Brain microvascular endothelial cell (primary cell): ENCODE measurements around the gene USP13.

ENCODE experiments used
- DNase-seq: peaks from one replicate; pipeline ENCODE4 v3.0.0-alpha.2; 2020
- H3K27ac ChIP-seq: fragments of 250-450 bp; sonication (Bioruptor Pico); 2 replicates; pipeline ENCODE4 v1.5.1; 2020; ENCODE audit warnings: mild to moderate bottlenecking, moderate library complexity
- H3K27me3 ChIP-seq: fragments of 250-450 bp; sonication (Bioruptor Pico); replicated peaks from 2 replicates; pipeline ENCODE4 v1.5.1; 2020; ENCODE audit warnings: mild to moderate bottlenecking
- H3K36me3 ChIP-seq: fragments of 250-450 bp; sonication (Bioruptor Pico); replicated peaks from 2 replicates; pipeline ENCODE4 v1.5.1; 2020; ENCODE audit warnings: mild to moderate bottlenecking
- H3K4me3 ChIP-seq: 2 replicates; pipeline ENCODE4 v1.5.1; 2011; ENCODE audit warnings: low read depth, mild to moderate bottlenecking, control low read depth, low read length, moderate library complexity
- in situ Hi-C: cut with HindIII; loops from 2 replicates; pipeline ENCODE4 v1.10.0; 2017; ENCODE audit warnings: low sequenced_read_pairs, low pct_ligation_motif_present
- TF ChIP-seq, protein P1 (sequence below): IDR thresholded peaks from 2 replicates; pipeline ENCODE4 v1.5.1; 2011; ENCODE audit warnings: low read depth, mild to moderate bottlenecking, moderate library complexity, low read length, control low read depth, inconsistent platforms; ENCODE audit errors: missing control alignments

USP13 gene

DNA sequence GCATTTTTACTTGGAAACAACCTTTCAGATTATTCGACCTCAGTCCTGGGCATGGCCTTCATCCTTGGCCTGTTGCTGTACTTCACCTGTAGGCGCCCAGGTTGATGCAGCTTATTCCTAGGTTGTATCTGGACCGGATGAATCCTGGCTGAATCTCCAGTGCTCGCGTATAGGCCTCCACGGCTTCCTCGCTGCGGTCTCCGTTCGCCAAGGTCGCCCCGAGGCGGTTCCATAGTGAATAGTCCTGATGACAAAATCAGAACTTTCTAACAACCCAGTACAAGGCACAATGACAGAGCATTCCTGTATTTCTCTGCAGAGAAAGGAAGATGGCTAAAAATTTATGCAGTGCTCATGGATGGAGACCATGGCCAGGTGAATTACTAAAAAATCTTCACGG, 154.7 kb downstream of the USP13 start:
- Histone ChIP-seq H3K27me3 (no peaks in the 10 kb centered on the region), H3K4me3 (no peak overlapping the region), H3K27ac (no peak overlapping the region), H3K36me3 (no peaks in the 10 kb centered on the region)
- in situ Hi-C loops: no loop called here
- TF ChIP-seq, protein P1, sequence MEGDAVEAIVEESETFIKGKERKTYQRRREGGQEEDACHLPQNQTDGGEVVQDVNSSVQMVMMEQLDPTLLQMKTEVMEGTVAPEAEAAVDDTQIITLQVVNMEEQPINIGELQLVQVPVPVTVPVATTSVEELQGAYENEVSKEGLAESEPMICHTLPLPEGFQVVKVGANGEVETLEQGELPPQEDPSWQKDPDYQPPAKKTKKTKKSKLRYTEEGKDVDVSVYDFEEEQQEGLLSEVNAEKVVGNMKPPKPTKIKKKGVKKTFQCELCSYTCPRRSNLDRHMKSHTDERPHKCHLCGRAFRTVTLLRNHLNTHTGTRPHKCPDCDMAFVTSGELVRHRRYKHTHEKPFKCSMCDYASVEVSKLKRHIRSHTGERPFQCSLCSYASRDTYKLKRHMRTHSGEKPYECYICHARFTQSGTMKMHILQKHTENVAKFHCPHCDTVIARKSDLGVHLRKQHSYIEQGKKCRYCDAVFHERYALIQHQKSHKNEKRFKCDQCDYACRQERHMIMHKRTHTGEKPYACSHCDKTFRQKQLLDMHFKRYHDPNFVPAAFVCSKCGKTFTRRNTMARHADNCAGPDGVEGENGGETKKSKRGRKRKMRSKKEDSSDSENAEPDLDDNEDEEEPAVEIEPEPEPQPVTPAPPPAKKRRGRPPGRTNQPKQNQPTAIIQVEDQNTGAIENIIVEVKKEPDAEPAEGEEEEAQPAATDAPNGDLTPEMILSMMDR: no peak
- DNase-seq: no peak

DNA sequence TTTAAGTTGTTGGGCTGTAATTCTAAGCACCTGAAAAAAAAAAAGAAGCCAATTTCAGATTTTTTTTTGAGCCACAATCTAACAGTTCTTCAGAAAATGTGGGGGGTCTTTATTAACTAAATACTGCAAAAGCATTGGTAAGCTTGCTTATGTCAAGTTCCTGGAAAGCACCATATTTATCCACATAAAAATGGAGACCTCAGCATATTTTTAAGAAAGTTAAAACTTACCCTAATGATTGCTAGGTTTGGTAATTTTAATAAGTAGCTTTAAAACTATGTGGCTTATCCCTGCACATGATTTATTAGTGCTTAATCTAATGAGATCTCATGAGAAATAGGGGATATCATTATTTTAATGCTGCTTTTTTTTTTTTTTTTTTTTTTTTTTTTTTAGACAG, 156.8 kb downstream of the USP13 start:
- in situ Hi-C loops: no loop called here
- H3K36me3 ChIP-seq: no peaks in the 10 kb centered on the region
- no peak overlapping the region for H3K4me3 ChIP-seq
- no peak for DNase-seq
- no peak overlapping the region for H3K27ac ChIP-seq
- H3K27me3 ChIP-seq: no peaks in the 10 kb centered on the region
- TF ChIP-seq, protein P1: no peak

DNA sequence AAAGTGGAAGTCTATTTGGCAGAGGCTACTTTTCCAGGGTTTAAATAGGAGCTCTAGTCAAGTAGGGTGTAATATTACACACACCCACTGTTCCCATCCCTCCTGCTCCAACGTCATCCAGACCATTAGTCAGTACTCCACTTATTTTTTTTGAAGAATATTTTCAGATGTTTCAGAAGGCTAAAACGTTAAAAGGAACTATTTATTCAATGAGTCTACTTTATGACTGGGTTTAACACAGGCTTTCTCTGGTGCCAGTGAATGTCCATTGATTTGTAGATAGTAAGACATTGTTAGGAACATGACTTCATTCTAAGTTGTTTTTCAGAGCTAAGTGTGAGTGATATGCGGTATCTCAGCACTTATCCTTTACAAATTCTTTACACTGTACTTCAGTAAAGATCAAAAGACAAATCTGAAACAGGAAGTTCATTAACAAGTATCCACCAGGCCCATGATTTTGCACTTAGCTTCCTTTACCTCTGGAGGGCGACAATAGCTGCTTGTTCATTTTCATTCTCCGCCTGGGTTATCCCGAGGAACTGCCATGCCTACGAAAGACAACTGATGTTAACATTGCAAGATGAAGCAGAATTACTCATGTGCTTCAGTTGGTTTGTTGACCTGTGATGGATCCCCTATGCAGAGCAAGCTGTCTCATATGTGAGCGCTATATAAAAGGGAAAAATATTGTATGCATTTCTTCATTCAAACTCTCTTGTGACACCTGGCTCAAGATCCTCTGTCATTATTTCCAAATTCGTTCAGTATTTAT, 158.7 kb downstream of the USP13 start:
- in situ Hi-C loops: no loop called here
- no peaks in the 10 kb centered on the region for H3K36me3 ChIP-seq
- TF ChIP-seq, protein P1: peak; percentile 79
- peak; percentile 89 for DNase-seq
- no peaks in the 10 kb centered on the region for H3K27me3 ChIP-seq
- no peak overlapping the region for H3K4me3 ChIP-seq
- H3K27ac ChIP-seq: peak overlapping the region; percentile 88

DNA sequence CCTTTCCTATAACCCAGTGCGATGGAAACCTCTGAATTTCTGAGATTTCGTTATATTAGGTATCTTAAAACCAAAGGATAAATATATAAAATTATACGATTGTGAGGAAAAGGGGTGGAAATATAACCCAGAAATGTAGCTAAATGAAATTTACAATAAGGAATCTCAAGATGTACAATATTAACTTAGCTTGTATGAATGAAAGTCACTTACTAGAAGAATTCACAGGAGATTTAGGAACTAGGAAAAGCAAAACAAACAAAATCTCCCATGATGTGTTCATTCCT, 159.2 kb downstream of the USP13 start:
- DNase-seq: no peak
- TF ChIP-seq, protein P1: no peak
- in situ Hi-C loops: no loop called here
- no peaks in the 10 kb centered on the region for H3K36me3 ChIP-seq
- H3K27ac ChIP-seq: peak overlapping the region; percentile 88
- no peaks in the 10 kb centered on the region for H3K27me3 ChIP-seq
- no peak overlapping the region for H3K4me3 ChIP-seq

DNA sequence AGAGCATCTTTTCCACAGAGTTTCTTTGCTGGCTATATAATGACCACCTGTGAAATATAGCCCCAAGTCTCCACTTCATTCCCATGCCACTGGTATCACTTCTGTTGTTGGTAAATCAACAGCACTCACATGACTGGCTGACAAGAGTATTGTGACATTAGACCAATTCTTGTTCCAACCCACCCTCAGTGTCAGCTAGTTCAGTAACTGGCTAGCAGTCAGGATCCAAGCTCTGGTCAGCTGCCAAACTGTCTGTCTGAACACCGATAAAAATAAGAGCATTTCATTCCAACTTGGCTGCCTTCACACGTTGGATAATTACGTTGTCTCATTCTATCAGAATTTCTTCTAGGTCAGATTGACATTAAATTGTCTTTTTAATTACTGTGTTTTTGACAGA, 166.5 kb downstream of the USP13 start:
- no peaks in the 10 kb centered on the region for H3K27me3 ChIP-seq
- DNase-seq: no peak
- H3K4me3 ChIP-seq: no peak overlapping the region
- no peaks in the 10 kb centered on the region for H3K36me3 ChIP-seq
- in situ Hi-C loops: no loop called here
- TF ChIP-seq, protein P1: no peak
- H3K27ac ChIP-seq: no peak overlapping the region

DNA sequence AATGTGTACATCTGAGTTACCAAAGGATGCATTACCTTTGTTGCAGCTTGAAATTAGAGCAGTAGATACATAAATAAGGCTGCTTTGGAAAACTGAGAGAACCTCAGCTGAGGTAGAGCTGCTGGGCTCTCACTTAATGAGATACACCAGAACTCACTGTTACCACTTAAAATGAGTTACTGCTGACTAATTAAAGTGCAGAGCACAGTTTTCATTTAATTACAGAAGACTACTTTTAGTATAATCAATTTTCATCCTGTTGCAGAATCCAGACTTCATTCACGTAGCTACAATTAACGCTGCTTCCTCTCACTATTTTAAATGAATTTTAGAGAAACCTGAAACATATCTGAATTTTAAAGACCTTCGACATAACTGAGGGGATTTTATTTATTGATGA, 169.5 kb downstream of the USP13 start:
- TF ChIP-seq, protein P1: no peak
- Histone ChIP-seq H3K27ac (no peak overlapping the region), H3K36me3 (no peaks in the 10 kb centered on the region), H3K27me3 (no peaks in the 10 kb centered on the region), H3K4me3 (no peak overlapping the region)
- no peak for DNase-seq
- in situ Hi-C loops: no loop called here
